HG03442 (cell line): ENCODE results near the gene NINJ1.
"Not testable (repeated sequence)": the region's sequence is repeated elsewhere in the genome, so short reads cannot be mapped to it uniquely, and the experiment has no call there.

ENCODE experiments used
- ATAC-seq: cut with Tn5 transposase; IDR thresholded peaks from one replicate; pipeline ENCODE4 v1.9.1; 2021; ENCODE audit warnings: mild to moderate bottlenecking, moderate library complexity; ENCODE audit not compliant: unreplicated experiment

Gene NINJ1

DNA sequence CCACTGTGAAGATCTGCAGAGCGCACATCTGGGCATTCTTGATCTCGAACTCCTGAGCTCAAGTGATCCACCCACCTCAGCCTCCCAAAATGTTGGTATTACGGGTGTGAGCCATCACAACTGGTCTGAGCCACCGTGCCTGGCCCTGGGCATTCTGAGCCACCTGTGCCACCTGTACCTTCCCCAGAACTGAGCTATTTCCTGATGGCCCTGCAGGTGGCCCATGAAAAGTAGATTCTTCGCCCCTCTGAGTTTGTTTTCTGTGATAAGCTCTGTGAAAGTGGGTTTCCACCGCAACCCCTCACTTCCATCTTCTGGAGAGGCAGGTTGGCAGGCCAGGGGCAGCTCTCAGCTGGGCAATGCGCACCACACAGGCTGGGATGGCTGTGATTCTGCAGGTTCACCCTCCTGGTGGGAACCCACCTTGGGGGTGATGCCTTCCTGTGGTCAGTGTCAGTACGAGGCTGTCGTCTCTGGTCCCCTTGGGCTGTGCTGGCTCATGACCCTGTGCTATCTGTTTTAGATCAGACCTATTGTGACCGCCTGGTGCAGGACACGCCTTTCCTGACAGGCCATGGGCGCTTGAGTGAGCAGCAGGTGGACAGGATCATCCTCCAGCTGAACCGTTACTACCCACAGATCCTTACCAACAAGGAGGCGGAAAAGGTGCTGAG, 26.8 kb downstream of the NINJ1 start:
- ATAC-seq: no peak

DNA sequence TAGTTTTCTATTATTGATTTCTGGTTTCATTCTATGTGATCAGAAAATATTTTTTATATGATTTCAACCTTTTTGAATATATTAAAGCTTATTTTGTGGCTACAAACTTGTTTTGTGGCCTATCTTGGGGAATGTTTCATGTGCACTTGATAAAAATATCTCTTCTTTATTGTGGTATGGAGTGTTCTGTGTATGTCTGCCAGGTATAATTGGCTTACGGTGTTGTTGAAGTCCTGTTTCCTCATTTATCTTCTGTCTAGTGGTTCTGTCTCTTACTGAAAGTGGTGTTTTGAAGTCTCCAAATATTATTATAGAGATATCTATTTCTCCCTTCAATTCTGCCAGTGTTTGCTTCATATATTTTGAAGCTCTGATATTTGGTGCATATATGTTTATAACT, 28.4 kb downstream of the NINJ1 start:
- no peak for ATAC-seq

DNA sequence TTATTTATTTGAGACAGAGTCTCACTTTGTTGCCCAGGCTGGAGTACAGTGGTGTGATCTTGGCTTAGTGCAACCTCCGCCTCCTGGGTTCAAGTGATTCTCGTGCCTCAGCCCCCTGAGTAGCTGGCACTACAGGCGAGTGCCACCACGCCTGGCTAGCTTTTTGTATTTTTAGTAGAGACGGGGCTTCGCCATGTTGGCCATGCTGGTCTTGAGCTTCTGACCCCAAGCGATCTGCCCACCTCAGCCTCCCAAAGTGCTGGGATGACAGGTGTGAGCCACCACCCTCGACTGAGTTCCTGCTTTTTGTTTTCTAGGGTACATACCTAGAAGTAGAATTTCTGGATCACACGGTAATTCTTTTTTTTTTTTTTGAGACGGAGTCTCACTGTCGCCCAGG, 33.0 kb downstream of the NINJ1 start:
- not testable (repeated sequence) for ATAC-seq

DNA sequence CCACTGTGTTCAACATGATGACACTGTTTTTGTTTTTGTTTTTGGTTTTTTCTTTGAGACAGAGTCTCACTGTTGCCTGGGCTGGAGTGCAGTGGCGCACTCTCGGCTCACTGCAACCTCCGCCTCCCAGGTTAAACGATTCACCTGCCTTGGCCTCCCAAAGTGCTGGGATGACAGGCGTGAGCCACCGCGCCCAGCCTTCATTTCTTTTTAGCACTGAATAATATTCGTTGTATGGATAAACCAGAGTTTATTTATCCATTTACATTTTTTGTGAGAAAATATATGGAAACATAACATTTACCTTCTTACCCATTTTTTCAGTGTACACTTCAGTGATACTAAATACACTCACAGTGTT, 33.8 kb downstream of the NINJ1 start:
- ATAC-seq: no peak

DNA sequence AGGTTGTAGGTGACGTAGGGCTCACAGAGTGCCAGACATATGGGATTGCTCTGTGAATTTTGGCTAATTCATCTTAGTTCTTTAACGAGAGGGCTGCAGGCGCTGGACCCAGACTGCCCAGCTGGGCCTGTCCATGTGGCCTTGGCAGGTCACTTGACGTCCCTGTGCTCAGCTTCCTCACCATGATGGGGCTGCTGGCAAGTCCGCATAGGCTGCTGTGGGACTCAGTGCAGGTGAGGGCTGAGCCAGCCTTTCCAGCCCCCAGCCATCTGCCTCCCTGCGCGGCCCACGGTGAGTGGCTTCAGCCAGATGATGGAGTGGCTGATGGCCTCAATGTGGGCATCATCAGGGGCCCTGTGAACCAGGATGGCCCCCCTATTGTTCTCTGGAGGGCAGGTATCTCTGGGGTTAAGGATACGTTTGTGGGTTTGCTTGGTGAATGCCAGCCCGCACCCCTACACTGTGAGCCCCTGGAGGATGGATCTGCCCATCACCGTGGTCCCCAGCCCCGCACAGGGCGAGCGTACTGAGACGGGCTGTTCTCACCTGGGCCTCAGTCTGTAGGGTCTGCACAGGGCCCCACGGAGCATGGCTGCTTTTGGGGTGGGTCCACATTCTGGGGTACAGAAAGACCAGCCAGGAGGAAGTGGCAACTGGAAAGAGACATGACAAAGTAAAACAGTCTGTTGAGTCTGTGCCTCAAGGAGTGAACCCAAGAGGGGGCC, 34.3 kb downstream of the NINJ1 start:
- no peak for ATAC-seq

DNA sequence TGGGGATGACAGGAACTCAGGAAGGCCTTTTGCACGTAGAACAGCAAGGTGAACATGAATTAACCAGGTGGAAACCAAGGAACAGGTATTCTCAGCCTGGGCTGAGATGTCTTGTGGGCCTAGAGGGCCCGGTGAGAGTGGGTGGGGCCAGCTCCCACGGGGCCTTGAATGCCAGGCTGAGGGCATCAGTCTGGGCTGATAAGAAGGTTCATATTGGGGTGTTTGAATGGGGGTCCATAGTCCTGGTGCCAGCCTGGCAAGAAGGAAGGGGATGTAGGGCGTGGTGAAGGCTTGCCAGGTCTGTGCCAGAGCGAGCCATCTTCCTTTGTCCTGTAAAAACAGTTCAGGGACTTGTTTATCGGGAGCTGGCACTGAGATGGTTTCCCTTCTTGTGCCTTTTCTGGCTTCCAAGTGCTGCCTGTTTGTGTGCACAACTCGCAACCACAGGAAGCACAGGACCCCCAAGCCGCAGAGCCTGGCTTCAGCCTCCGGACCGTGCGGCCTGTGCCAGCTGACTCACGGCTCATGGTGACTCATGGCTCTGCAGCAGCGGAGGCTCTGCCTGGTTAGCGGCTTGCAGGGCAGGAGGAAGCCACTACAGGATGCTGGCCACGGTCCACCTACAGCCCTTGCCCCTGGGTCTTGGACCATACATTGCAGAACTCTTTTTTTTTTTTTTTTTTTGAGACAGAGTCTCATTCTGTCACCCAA, 35.7 kb downstream of the NINJ1 start:
- ATAC-seq: no peak

DNA sequence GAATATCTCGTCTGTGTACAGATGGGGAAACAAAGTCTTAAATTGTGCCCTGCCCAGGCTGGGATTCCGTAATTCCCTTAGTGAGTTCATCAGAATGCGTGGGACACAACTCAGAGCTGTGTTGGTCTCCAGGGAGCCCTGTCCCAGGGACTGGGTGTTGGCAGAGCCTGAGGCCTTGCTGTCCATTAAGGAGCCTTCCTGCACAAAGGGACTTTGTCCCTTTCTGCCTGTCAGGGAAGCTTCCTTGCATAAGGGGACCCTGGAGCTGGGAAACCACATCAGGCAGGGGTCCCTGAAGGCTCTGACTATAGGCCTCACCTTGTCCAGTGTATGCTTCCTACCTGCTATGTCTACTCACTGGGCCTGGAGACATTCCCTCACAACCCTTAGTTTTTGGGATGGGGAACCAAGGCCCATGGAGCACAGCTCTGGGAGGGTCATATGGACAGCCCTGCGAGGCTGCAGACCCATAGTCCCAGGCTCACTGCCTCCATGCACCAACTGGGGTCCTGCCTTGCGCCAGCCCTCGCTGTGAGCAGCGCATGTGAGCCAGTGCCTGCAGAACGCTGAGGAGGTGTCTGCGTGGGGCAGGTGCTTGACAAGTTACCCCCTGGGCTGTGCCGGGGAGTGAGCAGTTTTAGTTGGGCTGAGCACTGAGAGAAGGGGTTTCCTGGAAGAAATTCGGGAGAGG, 36.4 kb downstream of the NINJ1 start:
- ATAC-seq: no peak

DNA sequence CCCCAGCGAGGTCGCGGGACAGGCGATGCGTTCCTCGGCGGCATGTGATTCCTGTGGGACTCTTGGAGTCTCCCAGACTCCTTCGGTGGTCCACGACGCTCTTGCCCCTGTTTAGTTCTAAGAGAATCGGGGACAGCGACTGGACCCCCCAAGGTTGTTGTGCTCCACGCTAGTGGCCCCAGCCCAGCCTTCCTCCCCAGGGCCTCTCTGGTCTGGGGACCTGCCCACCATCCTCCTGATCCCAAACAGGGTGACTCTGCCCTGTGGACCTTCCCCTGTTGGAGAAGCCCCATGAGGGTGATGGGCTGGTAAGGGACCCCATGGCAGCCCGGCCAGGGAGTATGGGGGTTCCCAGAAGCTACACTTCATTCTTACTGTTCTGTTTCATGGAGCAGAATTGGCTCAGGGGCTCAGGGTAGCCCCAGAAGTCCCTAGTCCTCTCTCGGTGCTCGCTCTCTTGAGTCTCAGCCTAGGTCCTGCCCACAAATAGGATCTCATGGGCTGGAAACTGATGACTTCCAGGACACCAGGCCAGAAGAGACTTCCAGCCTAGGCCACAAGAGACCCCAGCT, 37.2 kb downstream of the NINJ1 start:
- ATAC-seq: no peak

DNA sequence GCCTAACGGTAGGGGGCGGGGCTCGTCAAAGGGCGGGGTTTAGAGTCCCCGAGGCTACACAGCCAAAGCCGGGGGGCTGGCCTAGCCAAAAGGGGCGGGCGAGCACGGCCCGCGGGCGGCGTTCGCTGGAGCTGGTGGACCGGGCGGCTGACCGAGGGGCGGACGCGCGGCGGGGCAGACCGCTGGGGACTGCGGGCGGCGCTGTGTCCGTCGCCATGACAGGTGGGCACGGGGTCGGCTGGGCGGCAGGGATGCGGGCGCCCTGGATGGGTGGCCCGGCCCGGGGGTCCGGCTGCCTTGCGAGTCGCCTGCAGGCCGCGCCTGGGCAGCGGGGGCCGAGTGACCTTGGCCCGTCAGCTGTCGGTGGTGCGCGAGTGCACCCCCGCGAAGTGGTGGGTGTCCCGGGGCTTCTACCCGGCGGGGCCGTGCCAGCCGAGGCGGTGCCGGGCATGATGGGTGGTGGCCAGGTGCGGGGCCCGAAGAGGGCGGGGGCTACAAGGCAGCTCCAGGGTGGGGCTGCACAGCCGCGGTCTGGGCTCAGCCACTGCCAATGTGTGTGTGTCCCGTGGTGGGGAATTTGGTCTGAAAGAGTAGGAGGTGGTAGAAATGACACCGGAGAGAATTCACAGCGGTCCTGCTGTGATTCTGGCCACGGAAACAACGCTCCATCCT, 37.8 kb downstream of the NINJ1 start, which contains the start of gene CARD19:
Gene CARD19, plus strand, starts transcription at position 87 of the 672 bp plus-strand sequence. Its CDS starts 129 bp downstream, at position 216.
- peak; percentile 16 for ATAC-seq

DNA sequence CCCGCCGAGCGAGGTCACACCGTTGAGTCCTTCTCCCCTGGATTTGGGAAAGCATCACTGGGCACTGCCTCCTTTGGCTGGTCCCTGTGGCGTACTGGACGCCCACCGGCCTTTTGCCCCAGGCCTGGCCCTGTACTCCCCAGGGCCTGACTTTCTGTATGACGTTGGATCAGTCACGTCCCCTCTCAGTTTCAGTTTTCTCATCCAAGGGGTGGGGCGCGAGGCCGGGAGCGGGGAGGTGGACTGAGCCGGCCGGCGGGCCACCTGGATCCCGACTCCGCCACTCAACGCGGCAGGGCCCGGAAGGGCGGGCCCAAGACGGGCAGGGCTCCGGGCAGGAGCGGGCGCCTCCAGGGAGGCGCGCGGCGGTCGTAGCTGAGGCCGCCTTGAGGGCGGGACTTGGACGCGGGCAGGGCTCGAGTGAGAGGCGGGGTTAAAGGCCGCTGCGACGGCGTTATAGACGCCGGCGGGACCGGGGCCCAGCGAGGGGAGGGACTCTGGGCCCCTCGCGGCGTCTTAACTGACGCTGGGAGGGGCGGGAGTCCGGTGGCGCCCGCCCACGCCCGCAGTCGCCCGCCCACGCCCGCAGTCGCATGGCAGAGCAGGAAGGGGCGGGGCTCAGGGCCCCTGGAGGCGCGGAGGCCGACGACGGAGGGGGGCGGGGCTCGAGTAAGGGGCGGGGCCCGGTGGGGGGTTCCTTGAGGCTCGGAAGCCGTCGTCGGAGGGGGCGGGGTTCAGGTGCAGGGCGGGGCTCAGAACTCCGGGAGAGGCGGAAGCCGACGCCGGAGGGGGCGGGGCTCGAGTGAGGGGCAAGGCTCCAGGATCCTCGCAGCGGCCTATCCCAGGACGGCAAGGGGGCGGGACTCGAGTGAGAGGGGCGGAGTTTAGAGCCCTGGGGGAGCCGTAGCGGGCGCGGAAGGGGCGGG, 38.6 kb downstream of the NINJ1 start:
- peak; percentile 51 for ATAC-seq

DNA sequence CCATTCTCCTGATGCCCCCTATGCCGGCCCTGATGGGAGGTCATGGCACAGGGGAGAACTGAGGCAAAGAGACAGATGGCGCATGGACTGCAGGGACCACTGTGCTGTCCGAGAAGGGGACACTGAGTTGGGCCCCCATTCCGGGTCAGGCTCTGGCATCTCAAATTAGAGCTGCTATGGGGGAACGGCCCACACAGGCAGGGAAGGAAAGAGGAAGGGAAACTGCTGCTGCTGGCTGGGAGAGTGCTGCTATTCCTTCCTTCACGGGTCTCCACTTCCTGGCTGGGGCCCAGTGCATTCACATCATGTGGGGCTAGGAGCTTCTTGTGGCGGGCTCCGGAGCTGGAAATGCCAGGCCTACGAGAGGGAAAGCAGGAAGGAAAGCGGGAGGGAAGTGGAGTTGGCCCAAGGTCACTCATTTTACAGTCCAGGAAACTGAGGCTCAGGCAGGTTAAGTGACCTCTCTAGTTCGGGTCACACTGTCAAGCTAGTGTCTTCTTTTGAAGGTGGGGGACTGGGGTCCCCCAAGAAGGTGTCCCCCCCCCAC, 39.3 kb downstream of the NINJ1 start:
- ATAC-seq: no peak

DNA sequence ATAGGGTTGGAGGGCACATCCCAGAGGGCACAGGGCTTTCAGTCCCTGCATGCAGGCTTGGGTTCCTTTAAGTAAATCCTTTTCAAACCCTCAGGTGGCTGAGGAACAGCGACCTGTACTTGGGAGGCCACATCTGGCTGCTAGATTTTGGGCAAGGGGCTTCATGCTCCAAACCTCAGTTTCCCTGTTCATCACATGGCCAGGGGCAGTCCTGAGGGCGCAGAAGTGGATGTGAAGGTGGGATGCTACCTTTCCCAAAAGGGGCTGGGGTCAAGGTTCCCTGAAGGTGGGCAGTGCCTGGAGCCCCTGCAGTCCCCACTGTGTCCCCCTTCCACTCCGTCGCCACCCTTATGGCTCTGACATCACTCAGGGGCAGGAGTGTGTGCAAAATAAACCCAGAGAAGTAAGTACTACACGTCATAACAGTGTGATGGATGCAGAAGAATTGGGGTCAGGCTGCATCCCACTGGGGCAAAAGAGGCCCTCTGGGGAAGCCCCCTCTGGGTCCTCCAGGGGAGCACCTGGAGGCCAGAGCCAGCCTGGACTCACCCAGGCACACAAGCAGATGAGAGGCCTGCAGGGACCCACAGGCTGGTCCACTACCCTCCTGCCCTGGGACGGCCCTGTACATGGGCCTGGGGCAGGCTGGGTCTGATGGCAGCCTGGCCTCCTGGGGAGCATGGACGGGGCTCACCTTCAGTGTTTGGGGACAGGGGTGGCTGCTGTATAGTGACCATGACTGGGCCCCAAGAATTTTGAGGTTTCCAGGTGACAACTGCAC, 40.0 kb downstream of the NINJ1 start:
- ATAC-seq: no peak

DNA sequence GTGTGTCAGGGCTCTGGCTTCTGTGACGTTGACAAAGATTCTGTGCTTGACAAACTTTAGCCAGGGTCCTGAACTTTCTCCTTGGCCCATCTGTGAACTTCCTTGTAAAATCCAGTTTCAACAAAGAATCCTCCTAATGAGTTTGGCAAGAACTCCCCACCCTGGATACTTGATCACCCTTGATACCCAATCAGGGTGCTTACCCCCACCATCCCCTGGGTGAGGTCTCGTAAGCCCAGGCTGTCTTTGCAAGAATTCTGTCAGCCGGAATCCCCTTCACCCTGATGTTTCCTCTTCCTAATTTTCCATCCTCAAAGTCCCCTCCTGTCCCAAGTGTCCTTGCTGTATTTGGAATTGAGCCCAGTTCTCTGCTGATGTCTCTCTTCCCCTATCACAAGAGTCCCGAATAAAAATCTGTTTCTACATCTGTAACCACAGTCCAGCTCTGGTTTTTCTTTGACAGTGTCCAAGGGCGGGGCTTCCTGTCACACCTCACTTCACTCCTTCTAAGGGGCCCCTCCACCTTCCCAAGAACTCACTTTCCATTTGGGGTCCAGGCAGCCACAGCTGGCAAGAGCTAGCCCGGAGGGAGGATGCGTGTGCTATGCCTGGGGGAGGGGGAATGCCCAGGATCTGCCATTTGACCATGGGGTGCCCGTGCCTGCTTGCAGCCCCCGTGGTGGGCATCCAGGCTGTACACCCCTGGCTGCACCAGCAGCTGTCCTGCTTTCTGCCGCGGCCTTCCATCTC, 40.7 kb downstream of the NINJ1 start:
- ATAC-seq: no peak

DNA sequence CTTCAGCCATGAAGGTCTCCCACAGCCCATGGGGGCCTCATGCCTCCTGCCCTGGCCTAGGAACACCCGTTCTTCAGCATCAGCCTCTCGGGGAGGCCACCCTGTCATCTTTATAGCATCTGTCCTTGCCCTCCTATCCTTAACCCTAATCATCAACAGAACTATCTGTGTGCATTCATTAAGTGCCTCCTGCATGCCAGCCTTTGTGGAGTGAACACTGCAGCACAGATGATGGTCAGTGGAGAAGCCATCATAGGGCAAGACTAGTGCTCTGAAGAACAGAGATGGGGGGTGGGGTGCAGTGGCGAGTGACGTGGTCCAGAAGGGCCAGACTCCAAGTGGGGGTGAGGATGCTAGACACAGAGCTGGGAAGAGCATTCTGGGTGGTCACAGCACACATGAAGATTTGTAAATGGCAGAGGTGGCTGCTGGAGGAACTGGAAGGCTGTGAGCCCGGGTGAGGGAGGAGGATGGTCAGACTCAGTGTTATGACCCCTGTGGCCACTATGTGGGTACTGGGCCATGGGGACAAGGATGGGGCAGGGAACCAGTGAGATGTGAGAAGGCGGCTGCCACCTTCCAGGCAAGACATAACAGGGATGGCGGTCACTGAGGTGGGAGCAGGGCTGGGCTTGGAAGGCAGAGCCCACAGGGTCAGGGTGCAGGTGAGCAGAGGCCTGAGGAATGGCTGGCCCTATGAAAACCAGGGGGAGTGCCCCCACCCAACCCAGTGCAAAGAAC, 41.6 kb downstream of the NINJ1 start:
- no peak for ATAC-seq

DNA sequence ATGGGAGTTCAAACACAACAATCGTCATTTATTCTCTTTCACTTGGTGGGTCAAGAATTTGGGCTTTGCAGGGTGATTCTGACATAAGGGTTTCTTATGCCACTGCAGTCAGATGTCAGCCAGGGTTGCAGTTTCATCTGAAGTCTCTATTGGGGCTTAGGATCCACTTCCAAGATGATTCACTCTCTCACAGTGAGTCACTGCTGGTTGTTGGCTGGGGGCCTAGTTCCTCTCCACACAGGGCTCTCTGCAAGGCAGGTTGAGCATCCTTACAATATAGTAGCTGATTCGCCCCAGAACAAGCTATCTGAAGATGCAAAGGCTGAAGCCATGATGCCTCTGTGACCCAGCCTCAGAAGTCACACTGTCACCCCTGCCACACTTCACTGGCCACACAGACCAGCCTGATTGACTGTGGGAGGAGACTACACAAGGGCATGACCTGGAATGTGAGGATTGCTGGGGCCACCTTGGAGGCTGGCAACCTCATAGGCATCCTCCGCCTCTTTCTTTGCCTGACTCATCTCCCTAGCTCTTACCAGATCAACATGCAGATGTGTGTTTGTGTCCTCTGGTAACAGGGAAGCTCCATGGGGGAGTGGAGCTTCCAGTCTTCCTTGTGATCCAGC, 42.5 kb downstream of the NINJ1 start:
- ATAC-seq: no peak

DNA sequence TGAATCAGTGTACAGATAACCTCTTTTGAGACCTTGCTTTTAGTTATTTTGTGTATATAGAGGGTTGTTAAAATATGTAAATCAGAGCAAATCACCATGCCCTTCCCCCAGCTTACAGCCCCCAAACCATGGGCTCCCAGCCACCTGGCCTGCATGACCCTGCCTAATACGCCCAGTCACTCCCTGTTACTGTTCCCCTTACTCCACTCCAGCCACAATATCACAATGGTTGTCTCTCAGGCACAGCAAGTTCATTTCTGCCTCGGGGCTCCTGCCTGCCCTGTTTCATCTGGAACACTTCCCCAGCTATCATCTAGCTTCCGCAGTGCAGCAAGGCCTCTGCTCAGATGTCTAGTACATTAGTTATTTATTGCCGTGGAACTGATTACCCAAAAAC, 43.0 kb downstream of the NINJ1 start:
- ATAC-seq: no peak
